ENCODE measurements around the gene RPGRIP1L.

GRCh38 chr16:53611179-53611696 lies 92.4 kb downstream of the RPGRIP1L start:
- TF ChIP-seq CTCF (IDR thresholded peaks at IDR 0.05 in 4 of 5, conservative IDR thresholded peaks at IDR 0.05 in 1 of 5) (no peak), POLR2A (IDR thresholded peaks at IDR 0.05) (no peak)

Measured in gastrocnemius medialis (tissue), 4 donors.